ENCODE measurements around the gene NFYC. TPM values are rescaled to one million over a fixed set of nuclear protein-coding genes. Genes with fewer than 3 reads are reported as not detected.

NFYC gene
- total and polyA plus RNA-seq, 8 donors = 54.6 to 98.1 (median 86.0) TPM

DNA sequence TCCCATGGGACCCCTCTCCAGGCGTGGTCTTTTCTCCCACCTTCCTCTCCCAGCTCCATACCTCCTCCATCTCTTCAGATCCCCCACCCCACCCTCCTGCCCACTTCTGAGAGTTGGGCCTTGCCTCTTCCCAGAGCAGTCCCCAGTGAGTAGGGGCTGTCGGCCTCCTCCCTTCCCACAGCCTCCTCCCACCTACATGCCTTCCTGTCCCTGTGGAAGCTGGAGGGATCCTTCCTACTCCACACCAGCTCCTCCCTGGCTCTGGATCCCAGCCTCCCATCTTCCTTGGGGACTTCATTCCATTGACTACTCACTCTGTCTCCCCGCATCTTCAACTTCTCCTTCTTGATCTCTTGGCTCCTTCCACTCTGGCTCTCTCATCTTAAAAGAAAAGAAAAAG is 116.9 kb downstream of the NFYC start:
- H3K4me1 ChIP-seq = no peaks in the 10 kb centered on the region
- H3K27me3 ChIP-seq = no peaks in the 10 kb centered on the region
- ATAC-seq (no peak), DNase-seq (no peak)
- no peaks in the 10 kb centered on the region for H3K9me3 ChIP-seq
- no peaks in the 10 kb centered on the region for H3K36me3 ChIP-seq
- H3K27ac ChIP-seq = no peak overlapping the region
- TF ChIP-seq, protein P1, sequence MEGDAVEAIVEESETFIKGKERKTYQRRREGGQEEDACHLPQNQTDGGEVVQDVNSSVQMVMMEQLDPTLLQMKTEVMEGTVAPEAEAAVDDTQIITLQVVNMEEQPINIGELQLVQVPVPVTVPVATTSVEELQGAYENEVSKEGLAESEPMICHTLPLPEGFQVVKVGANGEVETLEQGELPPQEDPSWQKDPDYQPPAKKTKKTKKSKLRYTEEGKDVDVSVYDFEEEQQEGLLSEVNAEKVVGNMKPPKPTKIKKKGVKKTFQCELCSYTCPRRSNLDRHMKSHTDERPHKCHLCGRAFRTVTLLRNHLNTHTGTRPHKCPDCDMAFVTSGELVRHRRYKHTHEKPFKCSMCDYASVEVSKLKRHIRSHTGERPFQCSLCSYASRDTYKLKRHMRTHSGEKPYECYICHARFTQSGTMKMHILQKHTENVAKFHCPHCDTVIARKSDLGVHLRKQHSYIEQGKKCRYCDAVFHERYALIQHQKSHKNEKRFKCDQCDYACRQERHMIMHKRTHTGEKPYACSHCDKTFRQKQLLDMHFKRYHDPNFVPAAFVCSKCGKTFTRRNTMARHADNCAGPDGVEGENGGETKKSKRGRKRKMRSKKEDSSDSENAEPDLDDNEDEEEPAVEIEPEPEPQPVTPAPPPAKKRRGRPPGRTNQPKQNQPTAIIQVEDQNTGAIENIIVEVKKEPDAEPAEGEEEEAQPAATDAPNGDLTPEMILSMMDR (IDR thresholded peaks at IDR 0.05) = no peak
- intact Hi-C loops (cut with DNase I) = no loop called here
- no peak overlapping the region for H3K4me3 ChIP-seq

DNA sequence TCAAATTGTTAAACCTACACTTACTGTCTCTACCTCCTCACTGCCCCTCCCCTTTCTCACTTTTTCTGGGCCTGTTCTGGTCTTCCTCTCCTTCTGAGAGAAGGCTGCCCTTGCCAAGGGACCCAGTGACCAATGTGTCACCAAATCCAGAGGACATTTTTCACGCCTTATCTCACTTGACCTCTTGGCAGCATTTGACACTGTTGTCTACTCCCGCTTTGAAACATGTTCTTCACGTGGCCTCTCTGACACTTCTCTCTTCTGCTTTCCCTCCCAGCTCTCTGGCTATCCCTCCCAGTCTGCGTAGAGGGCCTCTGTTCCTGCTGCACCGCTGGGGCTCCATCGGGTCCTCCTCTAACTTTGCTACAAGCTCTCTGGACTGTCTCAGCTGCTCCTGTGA is 117.4 kb downstream of the NFYC start:
- Histone ChIP-seq H3K4me3 (no peak overlapping the region), H3K27me3 (no peaks in the 10 kb centered on the region), H3K4me1 (no peaks in the 10 kb centered on the region), H3K9me3 (no peaks in the 10 kb centered on the region), H3K27ac (no peak overlapping the region), H3K36me3 (no peaks in the 10 kb centered on the region)
- TF ChIP-seq, protein P1 (IDR thresholded peaks at IDR 0.05) = no peak
- DNase-seq (no peak), ATAC-seq (no peak)
- intact Hi-C loops (cut with DNase I) = no loop called here

DNA sequence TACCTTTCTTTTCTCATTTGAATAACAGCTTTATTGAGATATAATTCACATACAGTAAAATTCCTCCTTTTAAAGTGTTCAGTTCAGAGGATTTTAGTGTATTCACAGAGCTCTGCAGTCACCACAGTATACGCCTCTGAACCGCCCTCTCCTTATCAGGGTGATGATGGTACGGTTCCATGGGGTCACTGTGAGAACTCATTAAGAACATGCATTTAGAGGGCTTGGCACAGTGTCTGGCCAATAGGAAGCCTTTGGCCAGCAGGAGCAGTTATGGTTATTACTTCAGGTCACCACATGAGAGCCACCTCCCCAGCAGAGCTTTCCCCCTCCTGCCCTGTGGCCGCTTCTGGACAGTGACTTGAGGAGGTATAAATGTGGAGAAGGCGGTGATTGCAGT is 119.4 kb downstream of the NFYC start:
- Histone ChIP-seq H3K27me3 (no peaks in the 10 kb centered on the region), H3K4me3 (no peak overlapping the region), H3K36me3 (no peaks in the 10 kb centered on the region), H3K4me1 (no peaks in the 10 kb centered on the region), H3K9me3 (no peaks in the 10 kb centered on the region), H3K27ac (no peak overlapping the region)
- ATAC-seq = no peak
- intact Hi-C loops (cut with DNase I) = no loop called here
- TF ChIP-seq, protein P1 (IDR thresholded peaks at IDR 0.05) = no peak
- DNase-seq = no peak

DNA sequence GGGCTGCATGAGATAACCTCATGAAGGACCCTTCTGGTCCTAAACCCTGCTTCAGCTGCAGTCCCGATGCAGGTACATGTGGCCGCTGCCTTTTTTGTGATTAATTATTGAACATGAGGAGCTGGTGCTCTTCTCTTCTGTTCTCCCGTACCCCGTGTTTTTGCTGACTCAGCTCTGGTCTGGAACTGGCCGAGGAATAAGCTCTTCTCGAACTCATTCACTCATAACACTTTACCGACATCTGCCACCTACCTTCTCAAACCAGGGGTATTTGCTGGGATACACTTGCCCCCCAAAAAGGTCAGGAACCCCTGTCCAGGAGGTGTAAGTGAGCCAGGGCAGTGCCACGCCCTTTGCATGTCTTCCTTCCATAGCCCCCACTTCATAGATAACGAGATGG is 123.9 kb downstream of the NFYC start:
- no peak for DNase-seq
- Histone ChIP-seq H3K27ac (no peak overlapping the region), H3K4me1 (peaks cover 0 to 5% of the 10 kb centered on the region in 2 donors), H3K27me3 (peaks cover 0 to 29% of the 10 kb centered on the region in 2 donors), H3K4me3 (no peak overlapping the region), H3K9me3 (no peaks in the 10 kb centered on the region), H3K36me3 (no peaks in the 10 kb centered on the region)
- TF ChIP-seq, protein P1 (IDR thresholded peaks at IDR 0.05) = no peak
- intact Hi-C loops (cut with DNase I) = no loop called here
- no peak for ATAC-seq

DNA sequence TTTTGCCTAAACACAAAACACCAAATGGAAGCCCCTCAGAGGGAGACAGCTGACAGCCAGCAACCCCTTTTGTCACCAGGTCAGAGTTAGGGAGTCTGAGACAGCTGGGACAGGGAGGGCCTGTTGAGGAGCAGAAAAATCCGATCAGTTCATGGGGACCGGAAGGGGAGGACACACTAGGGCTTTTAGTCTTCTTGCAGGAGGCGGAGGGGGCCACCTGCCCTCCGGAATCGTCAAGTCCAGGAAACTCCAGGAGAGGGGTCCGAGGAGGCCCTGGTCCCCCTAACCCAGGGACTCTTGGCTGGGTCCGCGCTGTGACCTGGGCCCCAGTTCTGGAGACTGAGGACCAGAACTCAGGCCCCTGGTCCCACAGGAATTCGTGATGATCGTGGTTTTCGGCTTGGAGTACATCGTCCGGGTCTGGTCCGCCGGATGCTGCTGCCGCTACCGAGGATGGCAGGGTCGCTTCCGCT is 126.3 kb downstream of the NFYC start:
- peaks cover 0 to 29% of the 10 kb centered on the region in 2 donors for H3K27me3 ChIP-seq
- peak overlapping the region; percentile 33 to 43 for H3K4me3 ChIP-seq
- TF ChIP-seq, protein P1 (IDR thresholded peaks at IDR 0.05) = no peak
- ATAC-seq = no peak
- no peaks in the 10 kb centered on the region for H3K36me3 ChIP-seq
- H3K4me1 ChIP-seq = peaks cover 0 to 5% of the 10 kb centered on the region in 2 donors
- H3K27ac ChIP-seq = no peak overlapping the region
- intact Hi-C loops (cut with DNase I) = no loop called here
- H3K9me3 ChIP-seq = no peaks in the 10 kb centered on the region
- no peak for DNase-seq
